ENCODE measurements around the gene MAPKAP1.
A peak's percentile ranks its signal among the peaks of the same experiment; 100 is the strongest.

Gene MAPKAP1

GRCh38 chr9:125529107-125529506 lies 177.9 kb downstream of the MAPKAP1 start:
- H3K4me1 ChIP-seq (ENCODE audit: control insufficient read depth, insufficient read depth, low read length) = peaks cover 12% of the 10 kb centered on the region
- no peaks in the 10 kb centered on the region for H3K36me3 ChIP-seq (ENCODE audit: control insufficient read depth, insufficient read depth, low read length)
- H3K4me3 ChIP-seq (ENCODE audit: low read length) = no peak overlapping the region
- H3K9ac ChIP-seq (ENCODE audit: low read length) = no peak overlapping the region
- no peaks in the 10 kb centered on the region for H3K27me3 ChIP-seq (ENCODE audit: control insufficient read depth, insufficient read depth, low read length)
- H3K27ac ChIP-seq (ENCODE audit: low read depth, low read length) = no peak overlapping the region

GRCh38 chr9:125527471-125528002 lies 179.5 kb downstream of the MAPKAP1 start:
- Histone ChIP-seq H3K9ac (ENCODE audit: low read length) (no peak overlapping the region), H3K4me3 (ENCODE audit: low read length) (no peak overlapping the region), H3K27ac (ENCODE audit: low read depth, low read length) (no peak overlapping the region), H3K4me1 (ENCODE audit: control insufficient read depth, insufficient read depth, low read length) (peaks cover 21% of the 10 kb centered on the region), H3K36me3 (ENCODE audit: control insufficient read depth, insufficient read depth, low read length) (no peaks in the 10 kb centered on the region), H3K27me3 (ENCODE audit: control insufficient read depth, insufficient read depth, low read length) (no peaks in the 10 kb centered on the region)

DNA sequence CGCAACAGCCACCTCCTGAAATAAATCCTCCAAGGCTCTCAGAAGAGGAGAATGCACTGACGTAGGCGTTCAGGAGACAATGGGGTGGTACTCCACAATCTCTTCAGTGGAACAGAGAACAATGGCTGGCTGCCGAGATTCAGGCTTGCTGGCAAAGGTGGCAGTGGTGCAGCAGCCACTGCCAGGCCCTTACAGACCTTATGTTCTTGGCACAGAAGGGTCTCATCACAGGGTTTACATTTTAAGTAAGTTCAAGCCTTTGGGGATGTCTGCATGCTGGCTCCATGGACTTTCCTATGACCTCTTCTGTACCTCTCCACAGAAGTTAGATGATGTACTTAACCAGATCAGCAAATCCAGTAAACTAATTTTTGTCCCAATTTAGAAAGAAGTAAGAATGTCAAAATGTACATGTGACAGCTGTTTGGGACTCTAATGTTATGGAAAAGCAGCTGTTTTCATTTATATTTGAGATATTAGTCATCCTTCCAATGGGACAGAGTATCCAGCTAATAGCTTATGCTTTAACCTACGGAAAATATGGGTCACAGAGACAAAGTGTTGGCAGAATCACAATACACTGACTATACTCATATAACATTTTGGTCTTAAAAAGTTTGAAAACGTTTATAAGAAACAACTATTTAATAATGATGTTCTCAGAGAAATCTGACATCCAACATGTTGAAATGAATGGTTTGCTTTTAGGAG lies 180.9 kb downstream of the MAPKAP1 start:
- H3K4me3 ChIP-seq (ENCODE audit: low read length) = no peak overlapping the region
- peak overlapping the region; percentile 27 for H3K27ac ChIP-seq (ENCODE audit: low read depth, low read length)

DNA sequence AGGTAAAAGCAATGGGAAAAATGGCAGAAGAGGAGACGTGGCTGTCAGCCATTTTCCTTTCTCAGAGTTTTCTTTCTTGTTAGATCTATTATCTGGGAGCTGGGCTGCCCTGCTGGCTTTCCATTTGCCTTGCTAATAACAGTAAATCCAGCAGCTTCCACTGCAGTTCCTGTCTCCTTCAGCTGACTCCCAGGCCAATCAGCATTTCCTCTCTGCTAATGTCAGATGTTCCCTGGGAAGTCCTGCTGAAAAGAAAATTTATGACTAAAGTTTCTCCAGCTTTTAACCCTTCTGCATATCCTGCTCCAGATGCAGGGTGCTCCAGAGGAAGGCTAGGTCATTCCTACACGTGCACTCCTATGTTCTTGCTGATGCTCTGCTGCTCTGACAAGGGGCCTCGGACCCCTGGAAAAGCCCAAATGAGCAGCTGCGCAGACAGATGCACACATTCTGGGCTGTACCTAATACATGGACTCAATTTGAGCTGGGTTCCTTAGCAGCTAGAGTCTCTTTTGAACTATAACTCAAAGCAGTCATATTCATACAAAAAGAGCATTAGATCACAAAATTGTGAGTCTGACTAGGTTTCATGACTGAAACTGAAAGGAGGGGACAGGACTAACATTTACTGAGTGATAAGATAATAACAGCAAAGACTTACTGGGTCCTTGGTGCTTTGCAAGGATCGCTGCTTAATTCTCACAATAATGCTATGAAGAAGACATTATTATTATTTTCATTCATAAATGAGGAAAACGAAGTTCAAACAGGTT lies 182.2 kb downstream of the MAPKAP1 start:
- no peak overlapping the region for H3K9ac ChIP-seq (ENCODE audit: low read length)
- H3K27me3 ChIP-seq (ENCODE audit: control insufficient read depth, insufficient read depth, low read length) = no peaks in the 10 kb centered on the region
- no peak overlapping the region for H3K27ac ChIP-seq (ENCODE audit: low read depth, low read length)
- peaks cover 40% of the 10 kb centered on the region for H3K4me1 ChIP-seq (ENCODE audit: control insufficient read depth, insufficient read depth, low read length)
- no peaks in the 10 kb centered on the region for H3K36me3 ChIP-seq (ENCODE audit: control insufficient read depth, insufficient read depth, low read length)
- H3K4me3 ChIP-seq (ENCODE audit: low read length) = no peak overlapping the region

More for the DNA sequence above, 180.9 kb downstream of the MAPKAP1 start:
- Histone ChIP-seq H3K27me3 (ENCODE audit: control insufficient read depth, insufficient read depth, low read length) (no peaks in the 10 kb centered on the region), H3K4me1 (ENCODE audit: control insufficient read depth, insufficient read depth, low read length) (peaks cover 33% of the 10 kb centered on the region), H3K9ac (ENCODE audit: low read length) (no peak overlapping the region), H3K36me3 (ENCODE audit: control insufficient read depth, insufficient read depth, low read length) (no peaks in the 10 kb centered on the region)

- peaks cover 33% of the 10 kb centered on the region for H3K4me1 ChIP-seq (ENCODE audit: control insufficient read depth, insufficient read depth, low read length)
- no peak overlapping the region for H3K4me3 ChIP-seq (ENCODE audit: low read length)
- no peak overlapping the region for H3K9ac ChIP-seq (ENCODE audit: low read length)
Observed at GRCh38 chr9:125523681-125524080, 183.3 kb downstream of the MAPKAP1 start.

GRCh38 chr9:125522328-125522725 lies 184.7 kb downstream of the MAPKAP1 start:
- H3K27ac ChIP-seq (ENCODE audit: low read depth, low read length) = peak overlapping the region; percentile 53
- H3K9ac ChIP-seq (ENCODE audit: low read length) = no peak overlapping the region
- H3K36me3 ChIP-seq (ENCODE audit: control insufficient read depth, insufficient read depth, low read length) = no peaks in the 10 kb centered on the region
- H3K4me3 ChIP-seq (ENCODE audit: low read length) = no peak overlapping the region
- no peaks in the 10 kb centered on the region for H3K27me3 ChIP-seq (ENCODE audit: control insufficient read depth, insufficient read depth, low read length)
- H3K4me1 ChIP-seq (ENCODE audit: control insufficient read depth, insufficient read depth, low read length) = peaks cover 28% of the 10 kb centered on the region

More at GRCh38 chr9:125523681-125524080, 183.3 kb downstream of the MAPKAP1 start:
- Histone ChIP-seq H3K27me3 (ENCODE audit: control insufficient read depth, insufficient read depth, low read length) (no peaks in the 10 kb centered on the region), H3K36me3 (ENCODE audit: control insufficient read depth, insufficient read depth, low read length) (no peaks in the 10 kb centered on the region), H3K27ac (ENCODE audit: low read depth, low read length) (no peak overlapping the region)

DNA sequence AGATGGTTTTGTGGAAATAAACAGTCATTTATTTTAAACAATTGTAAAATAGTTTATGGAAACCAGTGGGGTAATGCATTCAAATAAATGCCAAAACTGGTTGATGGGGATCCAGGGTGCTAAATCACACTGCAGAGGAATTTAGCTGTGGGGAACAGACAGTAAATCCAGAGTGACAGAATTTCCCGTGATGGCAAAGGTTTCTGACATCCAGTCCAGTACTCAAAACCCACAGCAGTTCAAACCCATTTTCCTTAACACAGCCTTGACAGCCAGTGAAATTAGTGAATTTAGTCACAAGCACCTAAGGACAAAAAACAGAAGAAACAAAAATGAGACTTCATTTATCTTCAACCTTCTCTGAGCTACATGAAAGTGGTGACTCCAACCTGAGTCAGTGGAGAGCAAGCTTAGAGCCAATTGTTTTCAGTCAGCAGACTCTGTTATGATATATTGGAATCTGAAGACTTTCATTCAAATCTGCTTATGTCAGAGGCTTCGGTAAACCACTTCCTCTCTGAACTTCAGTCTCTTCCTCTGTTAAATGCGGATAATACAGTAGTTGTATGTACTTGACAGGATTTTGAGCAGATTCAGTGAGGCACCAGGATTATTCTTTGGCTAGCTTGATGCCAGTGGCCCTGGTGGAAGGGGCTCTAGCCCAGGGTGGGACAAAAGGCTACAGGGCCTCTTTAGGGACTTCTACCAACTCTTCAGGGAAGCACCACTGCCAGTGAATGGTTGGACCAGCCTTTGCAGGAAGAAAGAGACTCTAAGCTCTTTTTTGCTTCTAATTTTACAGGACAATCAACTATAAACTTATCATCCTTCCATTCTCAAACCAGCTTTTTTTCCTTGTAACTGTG lies 185.3 kb downstream of the MAPKAP1 start:
- H3K9ac ChIP-seq (ENCODE audit: low read length) = no peak overlapping the region
- no peaks in the 10 kb centered on the region for H3K27me3 ChIP-seq (ENCODE audit: control insufficient read depth, insufficient read depth, low read length)
- no peaks in the 10 kb centered on the region for H3K36me3 ChIP-seq (ENCODE audit: control insufficient read depth, insufficient read depth, low read length)
- no peak overlapping the region for H3K4me3 ChIP-seq (ENCODE audit: low read length)
- H3K27ac ChIP-seq (ENCODE audit: low read depth, low read length) = peak overlapping the region; percentile 53
- peaks cover 28% of the 10 kb centered on the region for H3K4me1 ChIP-seq (ENCODE audit: control insufficient read depth, insufficient read depth, low read length)

GRCh38 chr9:125519734-125520133 lies 187.3 kb downstream of the MAPKAP1 start:
- no peaks in the 10 kb centered on the region for H3K36me3 ChIP-seq (ENCODE audit: control insufficient read depth, insufficient read depth, low read length)
- H3K4me1 ChIP-seq (ENCODE audit: control insufficient read depth, insufficient read depth, low read length) = peaks cover 31% of the 10 kb centered on the region
- H3K27me3 ChIP-seq (ENCODE audit: control insufficient read depth, insufficient read depth, low read length) = no peaks in the 10 kb centered on the region
- H3K9ac ChIP-seq (ENCODE audit: low read length) = no peak overlapping the region
- no peak overlapping the region for H3K4me3 ChIP-seq (ENCODE audit: low read length)
- no peak overlapping the region for H3K27ac ChIP-seq (ENCODE audit: low read depth, low read length)

DNA sequence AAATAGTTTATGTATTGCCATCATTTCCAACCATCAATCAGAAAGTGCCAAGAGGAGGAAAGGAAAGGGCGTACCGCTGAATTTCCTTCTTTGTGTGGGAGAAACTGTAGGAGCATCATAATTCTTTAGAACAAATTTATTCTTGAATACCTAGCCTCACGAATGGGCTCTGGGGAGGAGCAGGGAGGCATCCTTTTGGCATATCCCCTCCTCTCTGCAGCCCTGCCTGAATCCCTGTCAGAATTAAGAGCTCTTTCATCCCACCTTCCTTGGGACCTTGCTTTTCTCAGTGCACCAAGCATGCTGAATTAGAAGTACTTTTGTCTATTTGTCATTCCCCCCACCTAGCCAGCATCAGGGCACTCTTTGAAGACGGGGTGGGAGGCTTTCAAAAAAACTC lies 189.4 kb downstream of the MAPKAP1 start:
- Histone ChIP-seq H3K4me3 (ENCODE audit: low read length) (no peak overlapping the region), H3K4me1 (ENCODE audit: control insufficient read depth, insufficient read depth, low read length) (peaks cover 37% of the 10 kb centered on the region), H3K9ac (ENCODE audit: low read length) (no peak overlapping the region), H3K36me3 (ENCODE audit: control insufficient read depth, insufficient read depth, low read length) (no peaks in the 10 kb centered on the region), H3K27ac (ENCODE audit: low read depth, low read length) (no peak overlapping the region), H3K27me3 (ENCODE audit: control insufficient read depth, insufficient read depth, low read length) (no peaks in the 10 kb centered on the region)

DNA sequence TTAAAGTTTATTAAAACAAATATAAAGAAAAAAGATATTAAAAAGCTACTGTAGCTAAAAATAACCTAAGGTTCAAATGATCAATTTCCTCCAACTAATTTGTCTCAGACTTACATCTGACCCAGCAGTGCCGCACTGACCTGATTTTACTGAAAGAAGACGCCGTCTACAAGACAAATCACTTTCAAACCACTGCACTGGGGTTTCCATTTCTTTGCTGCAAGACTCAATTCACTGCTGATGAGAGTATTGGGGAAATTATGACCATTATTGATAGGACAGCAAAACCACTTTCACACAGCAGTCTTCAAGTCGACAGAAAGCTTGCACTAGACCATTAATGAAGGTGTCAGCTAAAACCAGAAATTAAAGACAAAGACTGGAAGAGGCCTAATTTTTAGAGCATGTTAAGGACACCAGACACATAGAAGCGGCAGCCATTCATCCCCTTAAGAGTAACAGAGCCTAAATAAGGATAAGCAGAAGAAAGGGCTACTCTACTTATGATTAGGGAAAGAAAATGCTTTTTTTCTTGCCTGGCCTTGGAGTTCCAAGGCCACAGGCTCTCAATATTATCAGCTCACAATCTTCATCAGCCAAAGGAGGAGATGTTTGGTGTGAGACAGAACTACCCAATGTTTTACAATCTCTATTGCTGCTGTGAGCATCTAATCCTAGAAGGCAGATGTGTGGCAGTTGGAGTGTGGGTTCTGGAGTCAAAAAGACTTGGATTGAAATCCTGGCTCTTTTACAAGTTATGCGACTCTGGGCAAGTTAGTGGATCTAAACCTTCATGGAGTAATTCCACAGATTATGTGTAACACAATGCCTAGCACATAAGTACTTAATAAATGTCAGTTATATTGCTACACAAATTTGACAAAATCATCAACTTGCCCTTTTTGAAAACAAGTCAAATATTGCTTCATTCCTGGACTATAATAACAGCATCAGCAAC lies 190.7 kb downstream of the MAPKAP1 start:
- Histone ChIP-seq H3K27me3 (ENCODE audit: control insufficient read depth, insufficient read depth, low read length) (no peaks in the 10 kb centered on the region), H3K4me3 (ENCODE audit: low read length) (no peak overlapping the region), H3K27ac (ENCODE audit: low read depth, low read length) (no peak overlapping the region), H3K4me1 (ENCODE audit: control insufficient read depth, insufficient read depth, low read length) (peaks cover 34% of the 10 kb centered on the region), H3K9ac (ENCODE audit: low read length) (no peak overlapping the region), H3K36me3 (ENCODE audit: control insufficient read depth, insufficient read depth, low read length) (no peaks in the 10 kb centered on the region)

GRCh38 chr9:125515281-125515680 lies 191.7 kb downstream of the MAPKAP1 start:
- Histone ChIP-seq H3K9ac (ENCODE audit: low read length) (no peak overlapping the region), H3K36me3 (ENCODE audit: control insufficient read depth, insufficient read depth, low read length) (no peaks in the 10 kb centered on the region), H3K4me1 (ENCODE audit: control insufficient read depth, insufficient read depth, low read length) (peaks cover 31% of the 10 kb centered on the region), H3K27me3 (ENCODE audit: control insufficient read depth, insufficient read depth, low read length) (no peaks in the 10 kb centered on the region), H3K27ac (ENCODE audit: low read depth, low read length) (no peak overlapping the region), H3K4me3 (ENCODE audit: low read length) (no peak overlapping the region)
